HG03432 (cell line): ENCODE measurements around the gene YES1.
"Not testable (repeated sequence)": the region's sequence is repeated elsewhere in the genome, so short reads cannot be mapped to it uniquely, and the experiment has no call there.

Experiments used
- ATAC-seq: cut with Tn5 transposase; IDR thresholded peaks from one replicate; pipeline ENCODE4 v1.9.1; 2021; ENCODE audit warnings: mild to moderate bottlenecking, moderate library complexity; ENCODE audit not compliant: unreplicated experiment

The YES1 gene

DNA sequence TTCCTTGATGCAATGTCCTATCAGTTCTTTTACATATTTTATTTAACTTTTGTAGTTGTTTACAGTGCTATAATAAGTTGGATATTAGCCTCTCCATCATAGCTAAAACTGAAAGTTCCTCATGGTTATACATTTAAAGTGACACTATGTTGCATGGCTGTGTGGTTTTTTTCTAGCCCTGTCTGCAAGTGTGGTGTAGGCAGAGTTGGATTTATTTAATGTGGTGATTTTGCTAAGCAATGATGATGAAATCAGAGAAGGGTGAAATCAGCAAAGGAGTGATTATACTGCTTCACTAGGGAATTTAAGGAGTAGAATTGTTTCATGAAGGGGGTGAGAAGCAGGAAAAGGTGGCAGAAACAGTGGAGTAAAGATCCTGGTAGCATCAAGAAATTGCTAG, 81.3 kb downstream of the YES1 start:
- no peak for ATAC-seq

DNA sequence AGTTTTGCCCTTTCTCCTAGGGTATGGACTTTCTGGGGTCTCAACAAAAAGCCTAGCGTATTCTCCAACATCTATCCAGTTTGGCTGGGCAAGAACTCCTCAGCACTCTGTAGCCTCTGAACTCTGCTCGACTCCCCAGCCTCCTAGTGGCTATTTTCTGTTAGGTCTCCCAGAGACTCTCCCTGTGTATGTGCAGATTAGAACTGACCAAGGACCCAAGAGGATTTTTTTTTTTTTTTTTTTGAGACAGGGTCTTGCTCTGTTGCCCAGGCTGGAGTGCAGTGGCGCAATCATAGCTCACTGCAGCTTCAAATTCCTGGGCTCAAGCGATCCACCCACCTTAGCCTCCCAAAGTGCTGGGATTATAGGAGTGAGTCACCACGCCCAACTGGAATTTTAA, 81.9 kb downstream of the YES1 start:
- not testable (repeated sequence) for ATAC-seq

DNA sequence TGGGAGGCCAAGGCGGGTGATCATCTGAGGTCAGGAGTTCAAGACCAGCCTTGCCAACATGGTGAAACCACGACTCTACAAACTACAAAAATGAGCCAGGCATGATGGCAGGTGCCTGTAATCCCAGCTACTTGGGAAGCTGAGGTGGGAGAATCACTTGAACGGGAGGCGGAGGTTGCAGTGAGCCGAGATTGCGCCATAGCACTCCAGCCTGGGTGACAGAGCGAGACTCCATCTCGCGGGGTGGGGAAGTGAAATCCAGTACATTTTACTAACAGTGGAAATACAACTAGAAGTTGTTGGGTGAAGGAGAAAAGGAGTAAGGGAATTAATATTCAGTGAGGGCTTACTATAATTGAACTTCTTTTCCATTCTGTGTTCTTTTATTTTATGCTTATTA, 86.4 kb downstream of the YES1 start:
- no peak for ATAC-seq

DNA sequence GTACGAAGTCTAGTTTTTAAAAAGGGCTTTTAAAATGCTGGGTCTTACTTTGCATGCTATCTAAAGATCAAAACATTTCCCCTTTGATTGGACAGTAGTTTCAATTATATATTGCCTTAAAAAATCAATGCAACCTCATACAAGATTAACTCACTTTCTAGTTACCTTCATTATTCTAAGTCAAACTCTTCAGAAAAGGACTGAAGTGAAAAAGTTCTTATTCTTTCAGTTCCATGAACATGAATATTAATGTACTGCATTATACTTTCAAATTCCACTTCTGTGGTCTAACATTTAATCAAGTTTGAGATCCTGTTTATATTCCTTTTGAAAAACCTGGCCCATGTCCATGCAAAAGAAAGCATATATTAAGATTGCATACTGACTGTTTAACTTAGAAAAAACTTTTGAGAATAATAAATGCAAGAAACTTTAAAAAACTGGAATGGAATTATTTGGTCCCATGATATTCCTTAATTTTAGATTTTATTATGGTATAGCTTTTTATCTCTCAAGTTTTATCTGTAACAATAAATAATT, 88.4 kb downstream of the YES1 start:
- ATAC-seq, result no peak

DNA sequence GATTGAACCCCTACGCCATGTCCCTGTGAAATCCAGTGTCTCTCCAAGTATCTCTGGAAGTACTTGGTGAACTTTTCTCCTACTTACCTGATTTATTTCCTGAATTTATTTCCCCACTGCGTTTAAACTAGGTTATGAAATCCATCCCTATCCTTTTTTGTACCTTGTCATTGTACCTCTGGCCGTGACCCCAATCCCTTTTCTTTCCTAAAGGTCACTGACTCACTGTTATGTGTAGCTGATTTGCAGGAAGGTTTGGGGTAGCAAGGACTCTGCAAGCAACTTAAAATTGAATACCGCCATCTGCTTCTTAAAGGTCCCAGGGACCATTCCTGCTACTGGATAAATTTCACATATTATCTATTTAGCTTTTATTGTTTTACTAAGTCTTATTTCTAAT, 95.0 kb downstream of the YES1 start:
- no peak for ATAC-seq

DNA sequence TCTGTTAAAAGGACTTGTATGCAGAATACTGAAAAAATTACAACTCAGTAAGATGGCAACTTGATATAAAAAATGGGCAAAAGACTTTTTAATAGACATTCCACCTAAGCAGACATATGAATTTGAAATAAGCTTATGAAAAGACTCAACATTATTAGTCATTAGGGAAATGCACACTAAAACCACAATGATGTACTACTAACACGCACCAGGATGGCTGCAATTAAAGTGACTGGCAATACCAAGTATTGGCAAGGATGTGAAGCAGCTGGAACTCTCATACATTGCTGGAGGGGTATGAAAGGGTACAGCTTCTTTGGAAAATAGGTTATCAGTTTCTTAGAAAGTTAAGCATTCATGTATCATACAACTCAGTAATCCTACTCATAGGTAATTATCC, 96.4 kb downstream of the YES1 start:
- no peak for ATAC-seq

DNA sequence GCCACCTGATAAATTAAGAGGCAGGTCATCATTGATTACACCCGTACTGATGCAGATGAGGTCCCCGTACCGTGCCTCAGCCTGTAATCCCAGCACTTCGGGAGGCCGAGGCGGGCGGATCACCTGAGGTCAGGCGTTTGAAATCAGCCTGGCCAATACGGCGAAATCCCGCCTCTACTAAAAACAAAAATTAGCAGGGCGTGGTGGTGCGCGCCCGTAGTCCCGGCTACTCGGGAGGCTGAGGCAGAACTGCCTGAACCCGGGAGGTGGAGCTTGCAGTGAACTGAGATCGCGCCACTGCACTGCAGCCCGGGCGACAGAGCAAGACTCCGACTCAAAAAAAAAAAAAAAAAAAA, 98.9 kb downstream of the YES1 start:
- no peak for ATAC-seq

DNA sequence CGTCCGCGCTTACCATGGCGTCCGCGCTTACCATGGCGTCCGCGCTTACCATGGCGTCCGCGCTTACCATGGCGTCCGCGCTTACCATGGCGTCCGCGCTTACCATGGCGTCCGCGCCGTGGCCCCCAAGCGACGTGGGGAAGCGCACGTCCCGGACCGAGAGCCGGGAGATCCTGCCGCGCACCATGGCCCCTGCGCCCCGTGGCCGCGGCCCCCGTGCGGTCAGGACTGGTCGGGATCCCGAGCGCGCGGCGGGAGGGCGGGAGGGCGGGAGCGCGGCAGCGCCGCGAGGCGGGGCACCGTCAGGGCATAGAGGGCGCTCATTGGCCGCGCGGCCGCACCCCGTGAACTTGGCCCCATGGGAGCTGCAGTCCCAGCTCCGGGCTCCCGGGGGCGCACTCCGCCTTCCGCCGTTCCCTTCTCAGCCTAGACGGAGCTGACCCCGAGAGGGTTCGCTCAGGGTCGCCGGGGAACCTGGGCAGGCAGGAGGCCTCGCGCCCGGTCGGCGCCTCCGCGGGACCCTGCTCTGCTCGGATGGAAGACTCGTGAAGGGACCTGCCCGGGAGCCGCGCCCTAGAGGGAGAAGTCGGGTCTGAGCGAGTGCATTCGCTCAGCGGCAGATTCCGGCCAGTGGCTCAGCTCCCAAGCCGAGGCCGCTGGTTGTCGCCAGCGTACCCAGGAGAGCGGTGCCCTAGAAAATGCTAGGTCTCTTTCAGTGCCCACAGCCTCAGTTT, 99.5 kb downstream of the YES1 start, which contains the start of gene ENOSF1:
Gene ENOSF1, minus strand, starts transcription at position 230 of the 734 bp plus-strand sequence. Its CDS starts 43 bp downstream, at position 187.
- ATAC-seq, result peak; percentile 89

DNA sequence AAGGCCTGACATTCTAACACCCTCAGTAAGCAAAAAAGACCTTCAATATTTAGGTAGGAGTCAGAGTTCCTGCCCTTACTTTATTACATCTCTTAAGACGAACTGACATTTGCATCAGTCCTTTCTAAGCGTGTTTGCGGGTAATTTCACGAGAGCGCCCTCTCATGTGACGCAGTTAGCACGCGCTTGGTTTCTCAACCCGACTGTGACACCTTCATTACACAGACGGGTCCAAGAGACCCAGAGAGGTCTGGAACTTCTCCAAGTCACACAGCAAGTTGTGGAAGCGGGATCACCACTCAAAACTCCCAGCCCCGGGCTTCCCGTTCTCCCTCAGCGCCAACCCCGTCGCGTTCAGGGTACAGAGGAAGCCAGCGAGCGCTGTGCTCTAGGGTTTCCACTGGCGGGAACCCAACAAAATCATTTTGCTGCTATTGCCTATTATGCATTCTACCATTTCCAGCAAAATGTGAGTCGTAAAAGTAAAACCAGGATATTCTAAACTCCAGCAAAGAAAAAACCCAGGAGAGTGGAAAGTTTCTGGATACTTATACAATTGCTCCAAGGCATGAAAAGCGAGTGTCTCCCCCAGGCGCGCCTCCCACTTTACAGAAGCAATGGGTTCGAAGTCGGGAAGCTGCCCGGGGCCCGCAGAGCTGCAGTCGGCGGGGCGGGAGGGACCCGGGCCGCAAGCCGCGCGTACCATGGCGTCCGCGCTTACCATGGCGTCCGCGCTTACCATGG, 100.2 kb downstream of the YES1 start:
- peak; percentile 55 for ATAC-seq

DNA sequence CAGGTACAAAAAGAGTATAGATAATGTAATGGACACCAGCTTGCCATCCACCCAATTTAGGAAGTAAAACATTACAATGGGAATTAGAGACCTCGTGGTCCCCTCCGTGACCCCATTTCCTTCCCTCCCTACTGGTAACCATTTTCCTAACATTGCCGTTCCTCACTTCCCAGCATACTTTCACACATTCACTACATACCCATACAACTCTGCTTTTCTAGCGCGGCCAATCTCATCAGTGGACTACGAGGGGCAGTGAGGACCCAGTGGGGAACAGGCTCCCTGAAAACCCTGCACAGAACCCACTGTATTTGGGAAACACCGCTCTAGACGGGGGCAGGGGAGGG, 100.8 kb downstream of the YES1 start:
- ATAC-seq, result peak; percentile 5

DNA sequence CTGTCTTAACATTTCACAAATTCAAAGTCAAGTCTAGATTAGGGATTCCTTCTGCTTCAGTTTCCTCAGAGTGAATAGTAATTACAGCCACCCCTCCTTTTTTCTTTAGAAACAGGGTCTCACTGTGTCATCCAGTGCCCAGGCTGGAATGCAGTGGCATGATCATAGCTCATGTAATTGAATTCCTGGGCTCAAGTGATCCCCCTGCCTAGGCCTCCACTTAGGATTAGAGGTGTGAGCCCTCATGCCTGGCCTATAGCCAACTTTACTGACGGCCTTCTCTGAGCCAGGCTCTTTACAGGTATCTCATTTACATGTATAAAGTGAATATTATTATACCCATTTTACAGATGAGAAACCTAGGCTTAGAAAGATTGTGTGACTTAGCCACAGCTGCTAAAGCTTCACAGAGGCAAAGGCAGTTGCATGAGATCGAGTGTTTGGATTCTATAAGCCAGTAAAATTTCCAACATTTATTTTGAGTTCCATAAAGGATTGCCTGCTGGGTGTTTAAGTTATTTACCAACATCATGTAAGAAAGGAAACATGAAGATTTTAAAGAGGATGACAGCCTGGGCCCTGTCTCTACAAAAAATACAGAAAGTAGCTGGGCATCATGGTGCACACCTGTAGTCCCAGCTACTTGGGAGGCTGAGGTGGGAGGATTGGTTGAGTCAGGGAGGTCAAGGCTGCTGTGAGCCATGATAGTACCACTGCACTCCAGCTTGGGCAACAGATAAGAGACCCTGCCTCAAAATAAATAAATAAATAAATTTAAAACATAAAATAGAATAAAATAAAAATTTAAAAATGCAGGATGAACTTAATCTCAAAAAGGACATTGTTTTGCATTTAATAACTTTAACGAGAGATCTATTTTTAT, 101.4 kb downstream of the YES1 start:
- no peak for ATAC-seq

DNA sequence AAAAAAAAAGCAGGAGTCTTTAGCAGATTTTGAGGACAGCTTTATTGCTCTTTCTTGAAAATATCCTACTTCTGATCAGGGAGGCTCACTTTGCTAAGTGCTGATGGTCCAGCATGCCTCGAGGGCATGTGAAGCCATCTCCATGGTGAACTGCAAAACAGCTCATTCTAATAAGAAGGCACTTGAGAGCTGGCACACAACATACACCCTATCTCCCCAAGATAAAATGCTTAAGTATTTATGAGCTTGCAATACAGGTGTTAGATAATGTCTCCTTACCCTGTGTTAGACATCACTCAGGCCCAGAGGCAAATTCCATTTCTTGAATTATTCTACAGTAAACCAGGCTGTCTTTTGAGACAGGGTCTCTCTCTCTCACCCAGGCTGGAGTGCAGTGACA, 102.3 kb downstream of the YES1 start:
- ATAC-seq, result no peak

DNA sequence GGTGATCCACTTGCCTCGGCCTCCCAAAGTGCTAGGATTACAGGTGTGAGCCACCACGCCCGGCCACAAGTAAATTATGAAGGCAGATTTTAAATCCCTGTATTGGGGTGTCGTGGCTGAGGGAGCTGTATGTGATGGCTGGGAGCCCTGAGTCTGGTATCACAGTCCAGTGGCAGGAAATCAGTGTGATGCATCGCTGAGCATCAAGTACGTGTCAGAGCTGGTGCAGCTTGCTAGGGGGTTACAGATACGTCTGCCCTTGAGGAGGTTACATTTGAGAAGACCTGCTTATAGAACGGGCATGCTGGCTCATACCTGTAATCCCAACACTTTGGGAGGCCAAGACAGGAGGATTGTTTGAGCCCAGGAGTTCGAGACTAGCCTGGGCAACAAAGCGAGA, 103.9 kb downstream of the YES1 start:
- no peak for ATAC-seq

DNA sequence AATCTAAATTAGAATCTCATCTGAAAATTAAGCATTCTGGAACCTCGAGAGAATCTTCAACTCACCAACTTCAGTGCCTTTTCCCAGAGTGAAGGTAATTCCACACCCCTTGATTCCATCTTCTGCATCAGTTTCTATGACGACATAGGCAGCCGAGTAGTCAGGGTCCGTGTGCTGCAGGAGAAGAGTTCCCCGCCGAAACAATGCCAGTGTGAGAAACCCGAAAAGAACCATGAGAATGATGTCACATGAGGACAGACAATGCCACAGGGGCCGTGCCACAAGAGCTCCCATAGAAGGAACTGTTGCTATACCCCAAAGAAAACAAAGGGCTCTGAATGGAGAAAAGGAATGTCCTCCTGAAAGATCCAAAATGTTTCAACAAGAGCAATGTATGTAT, 105.6 kb downstream of the YES1 start:
- no peak for ATAC-seq

DNA sequence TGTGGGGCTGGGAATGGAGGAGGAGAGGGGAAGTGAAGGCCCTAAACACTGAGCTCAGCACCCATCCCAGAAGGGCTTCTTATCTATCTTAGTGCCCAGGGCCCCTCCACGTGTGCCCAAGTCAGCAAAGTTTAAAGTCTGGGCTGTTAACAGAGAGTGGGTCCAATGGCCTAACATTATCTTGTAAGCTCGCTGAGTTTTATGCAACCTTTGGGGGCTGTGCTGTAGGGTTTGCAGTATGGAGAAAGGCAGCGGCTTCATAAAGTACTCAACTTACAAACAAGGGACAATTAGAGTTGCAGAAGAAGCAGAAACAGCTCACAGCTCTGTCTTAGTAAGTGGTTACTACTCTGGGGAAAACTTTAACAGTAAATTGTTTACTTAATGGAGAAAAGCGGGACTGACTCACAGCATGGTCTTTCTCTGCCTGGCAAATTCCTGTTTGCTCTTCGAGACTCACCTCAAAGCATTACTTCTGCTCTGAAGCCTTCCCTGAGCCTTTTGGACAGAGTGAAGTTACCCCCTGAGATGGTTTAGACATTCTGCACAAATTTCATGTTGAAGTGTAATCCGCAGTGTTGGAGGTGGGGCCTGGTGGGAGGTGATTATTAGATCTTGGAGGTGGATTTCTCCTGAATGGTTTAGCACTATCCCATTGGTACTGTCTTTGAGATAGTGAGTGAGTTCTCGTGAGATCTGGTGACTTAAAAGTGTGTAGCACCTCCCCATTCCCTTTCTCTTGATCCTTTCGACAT, 108.7 kb downstream of the YES1 start:
- ATAC-seq, result no peak

DNA sequence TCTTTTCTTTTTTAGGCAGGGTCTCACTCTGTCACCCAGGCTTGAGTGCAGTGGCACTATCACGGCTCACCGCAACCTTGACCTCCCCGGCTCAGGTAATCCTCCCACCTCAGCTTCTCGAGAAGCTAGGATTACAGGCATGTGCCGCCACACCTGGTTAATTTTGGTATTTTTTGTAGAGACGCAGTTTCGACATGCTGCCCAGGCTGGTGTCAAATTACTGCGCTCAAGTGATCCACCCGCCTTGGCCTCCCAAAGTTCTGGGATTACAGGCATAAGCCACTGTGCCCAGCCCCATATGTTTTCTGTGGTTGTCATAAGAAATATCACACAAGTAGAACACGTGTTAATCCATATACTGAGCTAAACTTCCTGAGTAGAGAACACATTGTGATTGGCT, 114.2 kb downstream of the YES1 start:
- no peak for ATAC-seq

DNA sequence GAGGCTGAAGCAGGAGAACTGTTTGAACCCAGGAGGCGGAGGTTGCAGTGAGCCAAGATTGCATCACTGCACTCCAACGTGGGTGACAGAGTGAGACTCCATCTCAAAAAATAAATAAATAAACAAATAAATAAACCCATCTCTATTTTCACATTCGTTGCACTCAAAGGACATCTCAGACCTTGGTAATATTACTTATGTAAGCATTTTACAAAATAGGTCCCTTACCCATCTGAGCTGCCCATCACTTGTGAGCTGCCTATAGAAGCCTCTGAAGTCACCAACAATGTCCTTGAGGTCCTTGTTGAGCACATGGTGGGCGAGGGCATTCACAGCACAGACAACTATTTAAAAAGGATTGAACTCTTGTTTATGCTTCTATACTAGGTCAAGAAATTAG, 115.0 kb downstream of the YES1 start:
- no peak for ATAC-seq

DNA sequence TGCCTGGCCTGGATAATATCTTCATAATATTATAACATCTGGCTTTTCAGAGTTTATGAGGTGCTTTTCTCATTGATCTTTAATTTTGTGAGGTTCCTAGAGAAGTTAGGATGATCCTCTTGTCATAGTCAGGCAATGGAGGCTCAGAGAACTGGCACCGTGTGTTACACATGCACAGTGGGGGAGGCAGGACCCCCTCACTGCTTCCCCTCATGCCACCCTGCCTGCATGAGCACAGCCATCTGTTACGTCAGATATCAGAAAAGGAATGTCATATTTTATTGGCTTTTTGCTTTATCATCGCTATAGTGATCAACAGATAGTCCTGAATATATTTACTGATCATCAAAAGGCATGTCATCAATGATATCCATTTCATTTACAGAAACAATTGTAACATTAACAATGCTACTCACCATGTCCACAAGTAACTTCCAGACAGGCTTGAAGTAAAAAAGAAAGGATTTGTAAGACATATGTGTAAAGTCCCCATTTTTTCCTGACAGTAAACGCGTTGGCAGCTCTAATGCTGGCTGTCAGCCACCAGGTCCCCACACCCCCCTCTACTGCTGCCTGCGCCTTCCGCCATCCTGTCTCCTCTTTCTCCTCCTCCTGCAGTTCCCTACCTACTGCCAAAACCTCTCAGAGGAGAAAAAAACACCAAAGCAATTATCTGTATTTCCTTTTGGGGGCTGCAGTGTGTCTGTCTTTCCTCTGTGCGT, 118.4 kb downstream of the YES1 start:
- ATAC-seq, result no peak

DNA sequence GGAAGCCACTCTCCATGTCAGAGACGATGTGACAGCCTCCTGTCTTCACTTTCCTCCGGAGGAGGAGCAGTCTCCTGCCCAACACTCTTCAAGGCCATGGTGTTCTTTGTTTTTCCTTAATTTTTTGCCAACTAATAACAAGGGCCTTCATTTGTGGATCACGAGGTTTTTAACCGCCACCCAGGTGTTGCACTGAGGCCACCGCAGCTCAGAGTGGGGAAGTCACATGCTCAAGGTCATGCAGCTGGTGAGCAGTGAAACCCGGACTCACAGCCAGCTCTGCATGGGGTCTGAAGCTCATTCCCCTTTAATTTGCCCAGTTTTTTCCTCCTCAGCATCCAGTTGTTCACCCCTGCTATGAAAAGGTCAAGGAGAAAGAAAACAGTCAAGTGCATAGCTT, 119.2 kb downstream of the YES1 start:
- ATAC-seq, result no peak

DNA sequence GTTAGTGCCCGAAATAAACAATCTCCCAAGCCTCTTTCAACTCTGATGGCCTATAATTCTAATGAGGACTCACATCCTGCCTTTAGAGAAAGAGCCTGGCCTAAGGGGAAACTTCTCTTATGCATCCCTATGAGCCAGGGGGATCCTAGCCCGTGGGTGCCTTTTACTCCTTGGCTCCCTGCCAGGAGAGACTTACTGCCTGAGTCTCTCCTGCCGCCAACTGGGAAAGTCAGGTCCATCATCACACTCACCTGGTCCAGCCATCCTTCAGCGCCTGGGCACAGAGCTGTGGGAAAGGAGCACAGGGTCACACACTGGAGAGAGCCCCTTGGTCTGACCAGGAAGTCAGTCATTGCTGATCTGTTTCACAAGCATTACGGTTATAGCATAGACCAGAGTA, 123.7 kb downstream of the YES1 start:
- no peak for ATAC-seq
